Brain microvascular endothelial cell (primary cell): ENCODE results near the gene BET1.

Experiments
- DNase-seq: peaks from one replicate; pipeline ENCODE4 v3.0.0-alpha.2; 2020
- H3K27ac ChIP-seq: fragments of 250-450 bp; sonication (Bioruptor Pico); 2 replicates; pipeline ENCODE4 v1.5.1; 2020; ENCODE audit warnings: mild to moderate bottlenecking, moderate library complexity
- H3K27me3 ChIP-seq: fragments of 250-450 bp; sonication (Bioruptor Pico); replicated peaks from 2 replicates; pipeline ENCODE4 v1.5.1; 2020; ENCODE audit warnings: mild to moderate bottlenecking
- H3K36me3 ChIP-seq: fragments of 250-450 bp; sonication (Bioruptor Pico); replicated peaks from 2 replicates; pipeline ENCODE4 v1.5.1; 2020; ENCODE audit warnings: mild to moderate bottlenecking
- H3K4me3 ChIP-seq: 2 replicates; pipeline ENCODE4 v1.5.1; 2011; ENCODE audit warnings: low read depth, mild to moderate bottlenecking, control low read depth, low read length, moderate library complexity
- CTCF ChIP-seq: IDR thresholded peaks from 2 replicates; pipeline ENCODE4 v1.5.1; 2011; ENCODE audit warnings: low read depth, mild to moderate bottlenecking, moderate library complexity, low read length, control low read depth, inconsistent platforms; ENCODE audit errors: missing control alignments
- in situ Hi-C: cut with HindIII; loops from 2 replicates; pipeline ENCODE4 v1.10.0; 2017; ENCODE audit warnings: low sequenced_read_pairs, low pct_ligation_motif_present

The BET1 gene

GRCh38 chr7:93964813-93965212 is 39.3 kb downstream of the BET1 start:
- no peak overlapping the region for H3K27ac ChIP-seq
- H3K4me3 ChIP-seq, result no peak overlapping the region
- H3K27me3 ChIP-seq, result no peaks in the 10 kb centered on the region
- TF ChIP-seq CTCF, result no peak
- in situ Hi-C loops, result no loop called here
- H3K36me3 ChIP-seq, result no peaks in the 10 kb centered on the region
- DNase-seq, result no peak

GRCh38 chr7:93964262-93964661 is 39.9 kb downstream of the BET1 start:
- Histone ChIP-seq H3K27ac (no peak overlapping the region), H3K4me3 (no peak overlapping the region), H3K27me3 (no peaks in the 10 kb centered on the region), H3K36me3 (no peaks in the 10 kb centered on the region)
- no peak for TF ChIP-seq CTCF
- in situ Hi-C loops, result no loop called here
- DNase-seq, result no peak

GRCh38 chr7:93960986-93961385 is 43.2 kb downstream of the BET1 start:
- in situ Hi-C loops, result no loop called here
- no peak for DNase-seq
- Histone ChIP-seq H3K27me3 (no peaks in the 10 kb centered on the region), H3K4me3 (no peak overlapping the region), H3K27ac (no peak overlapping the region), H3K36me3 (no peaks in the 10 kb centered on the region)
- no peak for TF ChIP-seq CTCF

- Histone ChIP-seq H3K27ac (no peak overlapping the region), H3K27me3 (no peaks in the 10 kb centered on the region), H3K36me3 (no peaks in the 10 kb centered on the region), H3K4me3 (no peak overlapping the region)
- in situ Hi-C loops, result no loop called here
- no peak for TF ChIP-seq CTCF
- no peak for DNase-seq
Observed at GRCh38 chr7:93958651-93959050, 45.5 kb downstream of the BET1 start.

GRCh38 chr7:93958216-93958615 is 45.9 kb downstream of the BET1 start:
- no peak overlapping the region for H3K4me3 ChIP-seq
- no peaks in the 10 kb centered on the region for H3K36me3 ChIP-seq
- no peaks in the 10 kb centered on the region for H3K27me3 ChIP-seq
- no peak overlapping the region for H3K27ac ChIP-seq
- no peak for DNase-seq
- in situ Hi-C loops, result no loop called here
- TF ChIP-seq CTCF, result no peak

GRCh38 chr7:93957767-93958166 is 46.4 kb downstream of the BET1 start:
- Histone ChIP-seq H3K27me3 (no peaks in the 10 kb centered on the region), H3K36me3 (no peaks in the 10 kb centered on the region), H3K4me3 (no peak overlapping the region), H3K27ac (no peak overlapping the region)
- in situ Hi-C loops, result no loop called here
- no peak for TF ChIP-seq CTCF
- DNase-seq, result no peak
